ENCODE results near the gene ACTN3.

Gene ACTN3

DNA sequence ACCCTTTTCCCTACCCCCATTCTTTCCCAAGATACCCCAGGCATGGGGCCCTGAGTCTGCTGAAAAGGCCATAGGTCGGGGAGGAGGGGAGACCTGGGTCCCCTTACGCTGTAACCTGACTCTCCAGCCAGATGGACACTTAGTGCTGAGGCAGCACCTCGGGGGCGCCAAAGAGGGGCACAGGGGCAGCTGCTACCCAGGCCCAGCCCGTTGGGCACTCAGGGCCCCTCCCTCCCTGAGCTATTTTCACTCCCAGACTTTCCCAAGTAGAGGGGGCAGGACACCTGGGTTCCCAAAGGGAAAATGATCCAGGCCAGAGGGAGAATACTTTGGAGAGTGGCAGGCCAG, 933 bp downstream of the ACTN3 start:
- Histone ChIP-seq H3K36me3 (no peaks in the 10 kb centered on the region), H3K4me1 (no peaks in the 10 kb centered on the region; the same call in 1 of the 2 replicates)

DNA sequence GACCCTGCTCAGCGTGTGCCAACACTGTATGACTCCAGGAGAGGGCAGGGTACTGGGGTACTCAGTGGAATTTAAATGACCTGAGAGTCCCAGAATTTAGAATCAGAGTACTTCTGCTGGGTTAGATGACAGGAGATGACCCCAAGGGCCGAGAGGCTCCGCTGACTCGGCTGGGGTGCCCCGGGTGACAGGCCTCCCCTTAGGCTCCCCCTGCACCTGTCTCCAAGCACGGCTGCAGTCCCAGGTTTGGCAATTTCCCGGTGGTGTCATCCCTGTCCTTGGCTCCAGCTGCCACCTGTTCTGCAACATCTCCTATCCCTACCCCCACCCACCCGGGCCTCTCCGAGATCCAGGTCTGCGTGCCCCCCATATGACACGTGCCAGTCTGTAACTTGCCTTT, 1.3 kb downstream of the ACTN3 start:
- DNase-seq = no peak

More for the DNA sequence above, 933 bp downstream of the ACTN3 start:
- DNase-seq = no peak
- Histone ChIP-seq H3K27me3 (no peaks in the 10 kb centered on the region), H3K9me3 (no peaks in the 10 kb centered on the region), H3K4me3 (ENCODE audit: low read depth, low read length) (no peak overlapping the region)
- no peak for TF ChIP-seq CTCF (IDR thresholded peaks at IDR 0.05; ENCODE audit: low read depth, low read length)

DNA sequence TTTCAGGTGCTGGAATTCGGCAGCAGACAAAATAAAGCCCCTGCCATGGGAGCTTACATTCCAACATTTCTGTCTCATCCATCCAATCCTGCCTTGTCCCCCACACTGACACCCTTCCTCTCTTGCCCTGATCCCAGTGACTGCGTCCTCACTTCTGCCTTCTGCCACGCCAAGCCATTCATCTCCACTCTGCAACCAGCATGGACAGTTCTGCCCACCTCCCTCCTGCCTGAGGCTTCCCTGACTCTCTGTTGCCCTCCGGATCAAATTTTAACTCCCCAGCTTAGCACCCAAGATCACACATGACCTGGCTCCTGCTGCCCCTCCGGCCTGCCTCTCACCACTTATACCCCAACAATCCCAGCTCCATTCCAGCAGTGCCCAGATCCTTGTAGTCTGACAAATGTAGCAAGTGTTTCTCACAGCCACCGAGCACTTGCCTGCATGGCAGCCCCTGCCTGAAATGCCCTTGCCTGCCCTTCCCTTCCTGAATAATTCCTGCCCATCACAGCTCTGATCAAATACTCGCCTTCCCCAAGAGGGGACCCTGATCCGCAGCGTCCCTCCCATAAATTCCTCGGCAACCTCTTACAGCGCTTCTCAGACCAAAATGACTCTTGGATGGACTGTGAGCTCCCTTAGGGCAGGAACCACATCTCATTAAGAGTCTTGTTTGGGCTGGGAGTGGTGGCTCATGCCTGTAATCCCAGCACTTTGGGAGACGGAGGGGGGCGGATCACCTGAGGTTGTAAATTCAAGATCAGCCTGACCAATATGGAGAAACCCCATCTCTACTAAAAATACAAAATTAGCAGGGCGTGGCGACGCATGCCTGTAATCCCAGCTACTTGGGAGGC, 2.3 kb downstream of the ACTN3 start:
- no peak for TF ChIP-seq CTCF (IDR thresholded peaks at IDR 0.05; ENCODE audit: low read depth, low read length)
- Histone ChIP-seq H3K9me3 (no peaks in the 10 kb centered on the region), H3K27me3 (no peaks in the 10 kb centered on the region), H3K4me1 (no peaks in the 10 kb centered on the region; the same call in 1 of the 2 replicates), H3K36me3 (no peaks in the 10 kb centered on the region), H3K4me3 (ENCODE audit: low read depth, low read length) (no peak overlapping the region)
- no peak for DNase-seq

More for the DNA sequence above, 1.3 kb downstream of the ACTN3 start:
- Histone ChIP-seq H3K4me3 (ENCODE audit: low read depth, low read length) (no peak overlapping the region), H3K27me3 (no peaks in the 10 kb centered on the region), H3K4me1 (no peaks in the 10 kb centered on the region; the same call in 1 of the 2 replicates), H3K36me3 (no peaks in the 10 kb centered on the region), H3K9me3 (no peaks in the 10 kb centered on the region)
- TF ChIP-seq CTCF (IDR thresholded peaks at IDR 0.05; ENCODE audit: low read depth, low read length) = no peak

DNA sequence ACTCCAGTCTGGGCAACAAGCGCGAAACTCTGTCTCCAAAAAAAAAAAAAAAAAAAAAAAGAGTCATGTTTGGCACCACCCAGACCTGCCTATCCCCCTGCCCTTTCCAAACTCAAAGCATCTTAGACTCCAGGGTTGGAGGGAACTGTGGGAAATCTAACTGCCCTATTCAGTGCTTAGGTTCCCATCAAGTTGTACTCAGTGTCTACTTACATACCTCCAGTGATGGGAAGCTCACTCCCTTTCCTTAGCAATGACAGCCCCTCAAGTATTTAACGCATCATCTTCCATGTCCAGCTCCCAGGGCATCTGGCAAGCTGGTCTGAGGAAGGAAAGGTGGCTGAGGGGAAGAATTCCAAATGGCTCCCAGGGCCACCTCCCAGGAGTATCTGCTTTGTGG, 3.0 kb downstream of the ACTN3 start:
- Histone ChIP-seq H3K27me3 (no peaks in the 10 kb centered on the region), H3K9me3 (no peaks in the 10 kb centered on the region), H3K4me1 (no peaks in the 10 kb centered on the region), H3K4me3 (ENCODE audit: low read depth, low read length) (no peak overlapping the region), H3K36me3 (no peaks in the 10 kb centered on the region)
- TF ChIP-seq CTCF (IDR thresholded peaks at IDR 0.05; ENCODE audit: low read depth, low read length) = no peak
- no peak for DNase-seq

DNA sequence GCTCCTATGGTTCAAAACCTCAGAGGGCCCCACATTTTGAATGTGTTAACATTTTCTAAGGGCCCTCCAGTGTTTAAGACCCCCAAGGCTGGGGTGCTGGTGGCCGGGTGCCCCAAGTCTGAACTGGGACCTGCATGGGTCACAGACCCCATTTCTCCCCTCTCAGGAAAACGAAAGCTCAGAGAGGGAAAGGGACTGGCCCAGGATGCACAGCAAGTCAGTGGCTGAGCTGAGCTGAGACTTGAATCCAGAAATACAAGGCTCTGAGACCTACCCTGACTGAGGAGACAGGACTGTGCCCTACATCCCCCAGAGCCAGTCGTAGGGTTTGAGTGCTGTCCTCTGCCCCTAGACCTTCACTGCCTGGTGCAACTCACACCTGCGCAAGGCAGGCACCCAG, 4.2 kb downstream of the ACTN3 start:
- H3K9me3 ChIP-seq = no peaks in the 10 kb centered on the region
- no peak for TF ChIP-seq CTCF (IDR thresholded peaks at IDR 0.05; ENCODE audit: low read depth, low read length)
- no peak overlapping the region for H3K4me3 ChIP-seq (ENCODE audit: low read depth, low read length)
- no peaks in the 10 kb centered on the region for H3K36me3 ChIP-seq
- no peaks in the 10 kb centered on the region for H3K27me3 ChIP-seq
- no peaks in the 10 kb centered on the region for H3K4me1 ChIP-seq
- no peak for DNase-seq

DNA sequence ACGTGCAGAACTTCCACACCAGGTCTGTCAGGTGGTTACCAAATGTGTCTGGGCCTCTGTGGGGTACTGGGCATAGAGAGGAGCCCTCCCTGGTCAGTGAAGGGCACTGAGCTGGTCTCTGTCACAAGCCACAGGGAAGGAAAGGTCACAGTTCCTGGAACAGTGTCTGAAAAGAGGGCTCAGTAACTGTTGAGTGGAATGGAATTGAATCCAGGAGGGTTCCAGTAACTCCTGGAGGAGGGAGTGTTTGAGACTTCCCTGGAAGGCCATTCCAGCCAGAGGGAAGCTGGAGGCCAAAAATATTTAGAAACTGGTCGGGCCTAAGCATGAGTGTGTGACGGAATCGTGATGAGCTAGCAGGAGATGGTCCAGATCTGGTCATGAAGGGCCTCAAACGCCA, 7.9 kb downstream of the ACTN3 start:
- TF ChIP-seq CTCF (IDR thresholded peaks at IDR 0.05; ENCODE audit: low read depth, low read length) = no peak
- Histone ChIP-seq H3K9me3 (no peaks in the 10 kb centered on the region), H3K4me3 (ENCODE audit: low read depth, low read length) (no peak overlapping the region)

More for the DNA sequence above, 7.9 kb downstream of the ACTN3 start:
- H3K4me1 ChIP-seq = no peaks in the 10 kb centered on the region
- H3K27me3 ChIP-seq = no peaks in the 10 kb centered on the region
- no peak for DNase-seq
- no peaks in the 10 kb centered on the region for H3K36me3 ChIP-seq
